HepG2 (cell line): ENCODE results near the gene SFRP2. TPM values are rescaled to one million over a fixed set of nuclear protein-coding genes. Genes with fewer than 3 reads are reported as not detected.

Experiments
- ATAC-seq: fragments of 200-7000 bp; cut with Tn5 transposase; 3 replicates; pipeline ENCODE4 v1.9.1; 2020; ENCODE audit warnings: mild to moderate bottlenecking, moderate library complexity
- Bru-seq: library from RNA; stranded (reverse); fragments of 400-500 nt; gene quantifications from one replicate; lab custom pipeline; 2021; lab: Mats Ljungman, UMichigan
- BruChase-seq, 2 experiments: library from RNA; stranded (reverse); fragments of 400-500 nt; gene quantifications; one replicate each; lab custom pipeline; 2021; lab: Mats Ljungman, UMichigan
- BruUV-seq: library from RNA; stranded (reverse); fragments of 400-500 nt; replicated peaks from 2 replicates; lab custom pipeline; 2021; lab: Mats Ljungman, UMichigan
- CTCF ChIA-PET: fragments of 300-600 bp; formaldehyde crosslinking; extraction: SDS; loops from one replicate; lab custom pipeline; 2021; ENCODE audit warnings: low total read pairs, inconsistent platforms, low intra/inter-chr PET ratio; lab: Yijun Ruan, JAX
- POLR2A ChIA-PET: fragments of 350-600 bp; sonication (Branson Sonifier 250); formaldehyde crosslinking; loops from one replicate; lab custom pipeline; 2020; ENCODE audit warnings: antibody characterized with exemption, inconsistent platforms; lab: Yijun Ruan, JAX
- DNase-seq: peaks from one replicate; pipeline ENCODE4 v3.0.0-alpha.2; 2015; ENCODE audit warnings: low spot score
- FAIRE-seq: peaks from 3 replicates; lab custom pipeline; 2011; peaks lifted over from hg19 to GRCh38; lab: Jason Lieb, UNC
- H2AFZ ChIP-seq: one replicate; pipeline ENCODE4 v1.6.1; 2011; ENCODE audit warnings: low read length, inconsistent platforms
- H3K27ac ChIP-seq: fragments of 300-600 bp; 3 replicates; pipeline ENCODE4 v1.8.0; 2011; ENCODE audit warnings: mixed run types, mild to moderate bottlenecking, mixed read lengths, low read length, inconsistent platforms; ENCODE audit not compliant: insufficient read depth; ENCODE audit errors: extremely low read length
- H3K27me3 ChIP-seq, 2 experiments: fragments of 200-600 bp in 1 of 2; 2 replicates in 1 of 2; 3 replicates in 1 of 2; pipeline versions ENCODE4 v1.6.0 to v1.8.0; 2011; ENCODE audit warnings: low read length in 2 of 2, mild to moderate bottlenecking in 2 of 2, moderate library complexity in 2 of 2, inconsistent platforms in 1 of 2; ENCODE audit not compliant: insufficient read depth in 2 of 2, control insufficient read depth in 1 of 2
- H3K36me3 ChIP-seq, 2 experiments: fragments of 200-600 bp in 1 of 2; replicated peaks in 1 of 2; 2 replicates in 1 of 2; 3 replicates in 1 of 2; pipeline versions ENCODE4 v1.5.1 to v1.8.0; 2011; ENCODE audit warnings: low read length in 2 of 2, inconsistent platforms in 1 of 2; ENCODE audit not compliant: insufficient read depth in 2 of 2, control insufficient read depth in 1 of 2
- H3K4me1 ChIP-seq: 2 replicates; pipeline ENCODE4 v1.5.1; 2012; ENCODE audit warnings: low read length, inconsistent platforms; ENCODE audit not compliant: insufficient read depth
- H3K4me2 ChIP-seq: 2 replicates; pipeline ENCODE4 v1.6.0; 2011; ENCODE audit warnings: low read depth, low read length, inconsistent platforms
- H3K4me3 ChIP-seq, 3 experiments: fragments of 200-600 bp in 1 of 3; sonication (generic), shearing (Covaris generic) in 1 of 3; replicated peaks in 1 of 3; 2 replicates each; pipeline ENCODE4 v1.5.1; 2011 to 2016; ENCODE audit warnings: low read length in 3 of 3, inconsistent platforms in 2 of 3, low read depth in 2 of 3, mild to moderate bottlenecking in 2 of 3, control low read depth in 1 of 3, mixed read lengths in 1 of 3; ENCODE audit not compliant: insufficient read depth in 1 of 3
- H3K79me2 ChIP-seq: one replicate; pipeline ENCODE4 v1.6.1; 2011; ENCODE audit warnings: low read length, inconsistent platforms; ENCODE audit not compliant: insufficient read depth
- H3K9ac ChIP-seq: 2 replicates; pipeline ENCODE4 v1.6.0; 2011; ENCODE audit warnings: mild to moderate bottlenecking, low read depth, low read length, inconsistent platforms; ENCODE audit not compliant: insufficient read depth
- H3K9me3 ChIP-seq: 2 replicates; pipeline ENCODE4 v1.5.1; 2012; ENCODE audit warnings: mild to moderate bottlenecking, low read length
- H4K20me1 ChIP-seq: 2 replicates; pipeline ENCODE4 v1.6.0; 2011; ENCODE audit warnings: inconsistent platforms, mild to moderate bottlenecking, low read length, moderate library complexity; ENCODE audit not compliant: insufficient read depth
- HNF4A ChIP-seq: sonication (generic); formaldehyde crosslinking; IDR thresholded peaks from 2 replicates; pipeline ENCODE4 v1.4.0; 2020; ENCODE audit warnings: missing genetic modification reagents
- KDM4B ChIP-seq: sonication (generic); formaldehyde crosslinking; IDR thresholded peaks from 2 replicates; pipeline ENCODE4 v1.4.0; 2020; ENCODE audit warnings: missing genetic modification reagents
- NFATC3 ChIP-seq: sonication (generic); formaldehyde crosslinking; IDR thresholded peaks from 2 replicates; pipeline ENCODE4 v1.5.1; 2020; ENCODE audit warnings: mild to moderate bottlenecking, missing genetic modification reagents
- SOX5 ChIP-seq: IDR thresholded peaks from 2 replicates; pipeline ENCODE4 v1.6.1; 2016; ENCODE audit warnings: borderline replicate concordance
- ZFP36 ChIP-seq: fragments of 150-350 bp; IDR thresholded peaks from 2 replicates; pipeline ENCODE4 v1.6.1; 2018; ENCODE audit warnings: borderline replicate concordance, low read length, low read depth; ENCODE audit not compliant: partially characterized antibody
- ZNF24 ChIP-seq: fragments of 450-650 bp; IDR thresholded peaks from 2 replicates; pipeline ENCODE4 v1.6.1; 2017; ENCODE audit warnings: antibody characterized with exemption, mild to moderate bottlenecking
- ZNF256 ChIP-seq: sonication (generic); formaldehyde crosslinking; conservative IDR thresholded peaks from 2 replicates; pipeline ENCODE4 v1.4.0; 2020; ENCODE audit warnings: missing genetic modification reagents
- ZNF3 ChIP-seq: IDR thresholded peaks from 2 replicates; pipeline ENCODE4 v1.7.0; 2017; ENCODE audit warnings: inconsistent platforms
- ZNF354B ChIP-seq: sonication (generic); formaldehyde crosslinking; IDR thresholded peaks from 2 replicates; pipeline ENCODE4 v1.8.0; 2022; ENCODE audit warnings: mild to moderate bottlenecking, missing genetic modification reagents
- WGBS: methylation state at CpG from one replicate; pipeline ENCODE4 v1.1.6; 2017; ENCODE audit warnings: low lambda C conversion rate; 5-methylcytosine and 5-hydroxymethylcytosine counted together
- in situ Hi-C: cut with HindIII; loops from 2 replicates; pipeline ENCODE4 v1.10.0; 2017; ENCODE audit warnings: low pct_unique_long_range_greater_than_20kb; ENCODE audit not compliant: extremely low pct_ligation_motif_present
- intact Hi-C: fragments of 100-400 bp; cut with micrococcal nuclease; formaldehyde crosslinking; loops from one replicate; pipeline ENCODE4 v1.10.0; 2022; ENCODE audit not compliant: unreplicated experiment
- long read RNA-seq, 2 experiments: library from RNA in 1 of 2; library from polyadenylated mRNA in 1 of 2; stranded (forward) in 1 of 2; unstranded in 1 of 2; transcript quantifications; one replicate each; pipeline ENCODE4 v2.0.0, GENCODE V29; 2019 to 2022
- polyA minus RNA-seq, 3 experiments: library from RNA; depleted of rRNA, polyadenylated mRNA; stranded (reverse); fragments of >200 nt; gene quantifications; 2 replicates each; pipeline ENCODE4 v1.2.3, GENCODE V29; 2011; ENCODE audit warnings: low replicate concordance in 1 of 3
- polyA plus RNA-seq, 8 experiments: library from polyadenylated mRNA; depleted of rRNA in 3 of 8; stranded (reverse) in 7 of 8; unstranded in 1 of 8; fragments of >200 nt; fragmentation: Illumina TruSeq in 4 of 8; extraction: Trizol in 4 of 8; gene quantifications; 2 replicates each; pipeline versions ENCODE4 v1.2.1 to v1.2.3, GENCODE V29; 2011 to 2016; ENCODE audit warnings: low read depth in 4 of 8, missing spikeins in 1 of 8, mixed read lengths in 1 of 8; ENCODE audit not compliant: insufficient read depth in 1 of 8
- total RNA-seq, 5 experiments: library from RNA; depleted of rRNA; stranded (reverse); fragments of >200 nt; fragmentation: Illumina TruSeq; extraction: Trizol; gene quantifications; 2 replicates each; pipeline ENCODE4 v1.2.3, GENCODE V29; 2016; ENCODE audit warnings: low read depth in 1 of 5
- TF ChIP-seq, protein P1 (sequence below): sonication (generic); formaldehyde crosslinking; IDR thresholded peaks from 2 replicates; pipeline ENCODE4 v1.8.0; 2022; ENCODE audit warnings: mild to moderate bottlenecking, missing genetic modification reagents

The SFRP2 gene, protein sequence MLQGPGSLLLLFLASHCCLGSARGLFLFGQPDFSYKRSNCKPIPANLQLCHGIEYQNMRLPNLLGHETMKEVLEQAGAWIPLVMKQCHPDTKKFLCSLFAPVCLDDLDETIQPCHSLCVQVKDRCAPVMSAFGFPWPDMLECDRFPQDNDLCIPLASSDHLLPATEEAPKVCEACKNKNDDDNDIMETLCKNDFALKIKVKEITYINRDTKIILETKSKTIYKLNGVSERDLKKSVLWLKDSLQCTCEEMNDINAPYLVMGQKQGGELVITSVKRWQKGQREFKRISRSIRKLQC
- total RNA-seq (2016; rRNA removed; fragmentation: Illumina TruSeq; extraction: Trizol) (not detected in 2 replicates), polyA plus RNA-seq (2011; rRNA removed) (not detected in 2 replicates), polyA minus RNA-seq (2011; rRNA and poly(A)+ RNA removed; ENCODE audit: low replicate concordance) (not detected in 2 replicates), Bru-seq, nascent RNA (not detected), BruChase-seq, experiment 1, labeled RNA remaining after a 6-hour chase (not detected), BruChase-seq, experiment 2, labeled RNA remaining after a 2-hour chase (not detected)
- not detected in 2 replicates for total RNA-seq (2016; cell fraction: cytosol; rRNA removed; fragmentation: Illumina TruSeq; extraction: Trizol; ENCODE audit: low read depth)
- not detected in 2 replicates for total RNA-seq (2016; cell fraction: insoluble cytoplasmic fraction; rRNA removed; fragmentation: Illumina TruSeq; extraction: Trizol)
- not detected in 2 replicates for total RNA-seq (2016; cell fraction: membrane; rRNA removed; fragmentation: Illumina TruSeq; extraction: Trizol)
- total RNA-seq (2016; cell fraction: nucleus; rRNA removed; fragmentation: Illumina TruSeq; extraction: Trizol), result not detected in 2 replicates
- not detected in 2 replicates for polyA plus RNA-seq (2011; cell fraction: cytosol; rRNA removed)
- not detected in 2 replicates for polyA plus RNA-seq (2011; cell fraction: nucleus; rRNA removed)
- polyA plus RNA-seq (2012), result not detected in 2 replicates
- not detected in 2 replicates for polyA plus RNA-seq (2016; cell fraction: cytosol; fragmentation: Illumina TruSeq; extraction: Trizol; ENCODE audit: low read depth)
- polyA plus RNA-seq (2016; cell fraction: insoluble cytoplasmic fraction; fragmentation: Illumina TruSeq; extraction: Trizol; ENCODE audit: low read depth), result not detected in 2 replicates
- polyA plus RNA-seq (2016; cell fraction: membrane; fragmentation: Illumina TruSeq; extraction: Trizol; ENCODE audit: low read depth), result not detected in 2 replicates
- polyA plus RNA-seq (2016; cell fraction: nucleus; fragmentation: Illumina TruSeq; extraction: Trizol; ENCODE audit: insufficient read depth, low read depth), result not detected in 2 replicates
- polyA minus RNA-seq (2011; cell fraction: cytosol; rRNA and poly(A)+ RNA removed), result not detected in 2 replicates
- polyA minus RNA-seq (2011; cell fraction: nucleus; rRNA and poly(A)+ RNA removed), result not detected in 2 replicates
- long read RNA-seq, experiment 1, result 0 reads
- long read RNA-seq, experiment 2, result 0 reads

DNA sequence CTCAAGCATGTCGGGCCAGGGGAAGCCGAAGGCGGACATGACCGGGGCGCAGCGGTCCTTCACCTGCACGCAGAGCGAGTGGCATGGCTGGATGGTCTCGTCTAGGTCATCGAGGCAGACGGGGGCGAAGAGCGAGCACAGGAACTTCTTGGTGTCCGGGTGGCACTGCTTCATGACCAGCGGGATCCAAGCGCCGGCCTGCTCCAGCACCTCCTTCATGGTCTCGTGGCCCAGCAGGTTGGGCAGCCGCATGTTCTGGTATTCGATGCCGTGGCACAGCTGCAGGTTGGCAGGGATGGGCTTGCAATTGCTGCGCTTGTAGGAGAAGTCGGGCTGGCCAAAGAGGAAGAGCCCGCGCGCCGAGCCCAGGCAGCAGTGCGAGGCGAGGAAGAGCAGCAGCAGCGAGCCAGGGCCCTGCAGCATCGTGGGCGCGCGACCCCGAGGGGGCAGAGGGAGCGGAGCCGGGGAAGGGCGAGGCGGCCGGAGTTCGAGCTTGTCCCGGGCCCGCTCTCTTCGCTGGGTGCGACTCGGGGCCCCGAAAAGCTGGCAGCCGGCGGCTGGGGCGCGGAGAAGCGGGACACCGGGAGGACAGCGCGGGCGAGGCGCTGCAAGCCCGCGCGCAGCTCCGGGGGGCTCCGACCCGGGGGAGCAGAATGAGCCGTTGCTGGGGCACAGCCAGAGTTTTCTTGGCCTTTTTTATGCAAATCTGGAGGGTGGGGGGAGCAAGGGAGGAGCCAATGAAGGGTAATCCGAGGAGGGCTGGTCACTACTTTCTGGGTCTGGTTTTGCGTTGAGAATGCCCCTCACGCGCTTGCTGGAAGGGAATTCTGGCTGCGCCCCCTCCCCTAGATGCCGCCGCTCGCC, at the start of gene SFRP2:
SFRP2 (minus strand) TSS at position 671 of the 864 bp plus-strand sequence; CDS start at position 423, 248 bp downstream.
- no peak for FAIRE-seq
- CTCF ChIA-PET, result no interaction called here
- Histone ChIP-seq H3K27ac (no peak within 1 kb of the TSS), H3K79me2 (no peaks in the 10 kb centered on the region), H3K9ac (no peak within 1 kb of the TSS), H2AFZ (no peak within 1 kb of the TSS), H3K4me3 (no peak within 1 kb of the TSS), H3K4me2 (no peak within 1 kb of the TSS), H3K27me3 (peaks cover 2 to 31% of the 10 kb centered on the region in 2 experiments; a peak in 4 of 5 replicates), H3K4me1 (no peaks in the 10 kb centered on the region), H3K36me3 (no peaks in the 10 kb centered on the region), H4K20me1 (no peaks in the 10 kb centered on the region), H3K9me3 (no peaks in the 10 kb centered on the region)
- POLR2A ChIA-PET, result no interaction called here
- WGBS, result 50% methylated on average over 41 of the region's 72 CpGs
- in situ Hi-C loops, result no loop called here
- BruUV-seq, result no TSS peak
- no peak for TF ChIP-seq ZNF354B (CRISPR knock-in tag)
- TF ChIP-seq, protein P1, sequence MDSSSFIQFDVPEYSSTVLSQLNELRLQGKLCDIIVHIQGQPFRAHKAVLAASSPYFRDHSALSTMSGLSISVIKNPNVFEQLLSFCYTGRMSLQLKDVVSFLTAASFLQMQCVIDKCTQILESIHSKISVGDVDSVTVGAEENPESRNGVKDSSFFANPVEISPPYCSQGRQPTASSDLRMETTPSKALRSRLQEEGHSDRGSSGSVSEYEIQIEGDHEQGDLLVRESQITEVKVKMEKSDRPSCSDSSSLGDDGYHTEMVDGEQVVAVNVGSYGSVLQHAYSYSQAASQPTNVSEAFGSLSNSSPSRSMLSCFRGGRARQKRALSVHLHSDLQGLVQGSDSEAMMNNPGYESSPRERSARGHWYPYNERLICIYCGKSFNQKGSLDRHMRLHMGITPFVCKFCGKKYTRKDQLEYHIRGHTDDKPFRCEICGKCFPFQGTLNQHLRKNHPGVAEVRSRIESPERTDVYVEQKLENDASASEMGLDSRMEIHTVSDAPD (CRISPR knock-in tag), result no peak
- TF ChIP-seq NFATC3 (CRISPR knock-in tag), result no peak
- no peak for TF ChIP-seq SOX5 (CRISPR knock-in tag)
- TF ChIP-seq ZNF24, result no peak
- no peak for TF ChIP-seq ZNF3
- no peak for TF ChIP-seq HNF4A
- TF ChIP-seq ZFP36, result no peak
- no peak for TF ChIP-seq ZNF256 (CRISPR knock-in tag)
- TF ChIP-seq KDM4B (CRISPR knock-in tag), result no peak
- no peak for DNase-seq
- ATAC-seq, result no peak
- intact Hi-C loops, result loop anchor here (10.0 kb wide), 1 partner anchor 526 kb away; no protein-coding TSS in a partner anchor
